ENCODE data around the gene ATP1A1.

Gene ATP1A1

DNA sequence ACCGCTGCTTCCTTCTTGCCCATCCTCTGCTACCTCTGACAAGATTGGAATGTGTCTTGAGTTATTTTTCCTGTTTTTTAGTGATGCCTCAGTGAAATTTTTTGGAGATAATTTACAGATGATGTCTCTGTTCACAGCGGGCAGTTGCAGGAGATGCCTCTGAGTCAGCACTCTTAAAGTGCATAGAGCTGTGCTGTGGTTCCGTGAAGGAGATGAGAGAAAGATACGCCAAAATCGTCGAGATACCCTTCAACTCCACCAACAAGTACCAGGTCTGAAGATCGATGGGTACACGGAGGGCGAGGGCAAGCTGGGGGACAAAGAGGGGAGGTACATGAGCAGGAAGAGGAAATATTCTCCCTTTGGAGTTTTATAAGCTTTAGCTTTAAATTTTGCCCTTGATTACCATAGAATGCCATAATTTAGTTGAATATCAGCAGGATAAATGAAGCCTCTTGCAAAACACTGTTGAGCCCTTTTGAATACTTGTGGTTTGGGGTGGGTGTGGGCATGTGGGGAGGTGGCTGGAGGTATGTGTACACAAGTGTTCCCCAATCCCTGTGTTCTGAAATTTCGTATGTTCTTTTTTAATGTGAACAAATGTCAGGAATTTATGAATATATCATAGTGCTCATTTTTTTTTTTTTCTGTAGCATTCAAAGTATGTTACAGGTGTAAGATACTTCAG, 19.8 kb downstream of the ATP1A1 start:
- no peak for DNase-seq

DNA sequence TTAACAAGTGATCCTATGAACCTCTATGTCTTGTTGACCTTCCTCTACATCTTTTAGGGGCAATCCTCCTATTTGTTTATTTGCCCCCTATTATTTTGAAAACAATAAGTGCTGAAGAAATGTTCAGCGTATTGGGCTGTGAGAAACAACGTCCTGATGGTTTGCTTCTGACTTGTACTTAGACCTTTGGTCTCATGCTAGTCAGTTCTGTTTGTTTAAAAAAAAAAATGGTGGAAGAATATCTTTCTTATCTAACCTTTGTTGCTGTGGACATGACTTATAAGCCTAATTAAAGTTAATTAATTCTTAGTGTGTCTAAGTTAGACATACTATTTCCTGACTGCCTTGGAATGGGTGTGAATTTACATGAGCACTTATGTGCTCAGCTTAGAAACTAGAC, 20.7 kb downstream of the ATP1A1 start:
- DNase-seq = no peak

DNA sequence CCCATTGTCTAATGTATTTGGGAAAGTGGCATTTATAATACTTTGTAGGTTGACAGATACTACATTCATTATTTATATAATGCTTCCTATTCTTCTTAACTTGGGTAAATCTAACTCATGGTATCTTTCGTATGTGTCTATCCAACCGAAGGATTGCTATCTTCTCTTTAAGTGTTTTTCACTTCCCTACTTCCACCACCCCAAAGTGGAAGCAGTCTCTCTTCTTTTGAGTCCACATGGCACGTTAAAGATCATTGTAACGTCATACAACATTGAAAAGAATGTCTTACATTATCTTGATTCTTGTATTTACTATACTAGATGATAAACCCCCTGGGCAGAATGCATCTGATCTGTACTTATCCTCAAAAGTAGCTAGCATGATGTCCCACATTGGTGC, 21.2 kb downstream of the ATP1A1 start:
- DNase-seq = no peak

DNA sequence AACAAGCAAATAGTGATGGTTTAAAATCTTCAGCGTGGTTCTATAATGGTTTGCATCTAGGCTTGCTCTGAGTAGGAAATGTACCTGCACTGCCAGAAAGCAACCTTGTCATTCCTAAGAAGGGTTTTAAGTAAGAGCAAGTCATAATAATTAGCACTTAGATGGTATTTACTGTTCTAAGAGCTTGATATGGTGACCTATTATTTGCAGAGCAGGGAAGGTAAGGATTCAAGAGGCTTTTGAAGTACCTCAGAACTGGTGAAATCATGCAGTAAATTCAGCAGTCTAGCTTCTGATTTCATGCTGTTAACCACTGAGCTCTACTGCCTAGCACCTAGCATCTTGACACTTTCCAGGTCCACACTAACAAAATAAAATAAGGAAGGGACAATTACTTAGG, 23.7 kb downstream of the ATP1A1 start:
- DNase-seq = no peak

DNA sequence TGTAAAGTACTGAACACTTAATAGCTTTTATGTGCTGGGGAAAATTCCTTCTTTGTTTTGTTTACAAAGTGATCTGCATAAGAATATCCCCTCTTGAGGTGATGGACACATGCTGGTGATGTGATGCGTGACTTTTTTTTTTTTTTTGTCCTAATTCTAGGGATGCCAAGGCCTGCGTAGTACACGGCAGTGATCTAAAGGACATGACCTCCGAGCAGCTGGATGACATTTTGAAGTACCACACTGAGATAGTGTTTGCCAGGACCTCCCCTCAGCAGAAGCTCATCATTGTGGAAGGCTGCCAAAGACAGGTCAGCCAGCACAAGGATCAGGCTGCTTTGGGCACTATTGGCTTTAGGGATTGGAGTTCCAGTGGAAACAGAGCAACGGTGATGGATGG, 24.7 kb downstream of the ATP1A1 start:
- no peak for DNase-seq

DNA sequence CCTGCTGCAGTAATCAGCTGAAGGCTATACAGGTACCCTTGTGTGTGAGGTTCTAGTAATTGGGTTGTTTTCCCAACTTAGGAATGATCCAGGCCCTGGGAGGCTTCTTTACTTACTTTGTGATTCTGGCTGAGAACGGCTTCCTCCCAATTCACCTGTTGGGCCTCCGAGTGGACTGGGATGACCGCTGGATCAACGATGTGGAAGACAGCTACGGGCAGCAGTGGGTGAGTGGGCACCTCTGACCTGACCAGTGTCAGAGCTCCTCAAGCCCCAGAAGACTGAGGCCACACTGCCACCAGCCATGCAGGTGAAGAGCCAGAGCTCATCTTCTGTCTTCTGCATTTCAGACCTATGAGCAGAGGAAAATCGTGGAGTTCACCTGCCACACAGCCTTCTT, 27.7 kb downstream of the ATP1A1 start:
- DNase-seq = no peak

DNA sequence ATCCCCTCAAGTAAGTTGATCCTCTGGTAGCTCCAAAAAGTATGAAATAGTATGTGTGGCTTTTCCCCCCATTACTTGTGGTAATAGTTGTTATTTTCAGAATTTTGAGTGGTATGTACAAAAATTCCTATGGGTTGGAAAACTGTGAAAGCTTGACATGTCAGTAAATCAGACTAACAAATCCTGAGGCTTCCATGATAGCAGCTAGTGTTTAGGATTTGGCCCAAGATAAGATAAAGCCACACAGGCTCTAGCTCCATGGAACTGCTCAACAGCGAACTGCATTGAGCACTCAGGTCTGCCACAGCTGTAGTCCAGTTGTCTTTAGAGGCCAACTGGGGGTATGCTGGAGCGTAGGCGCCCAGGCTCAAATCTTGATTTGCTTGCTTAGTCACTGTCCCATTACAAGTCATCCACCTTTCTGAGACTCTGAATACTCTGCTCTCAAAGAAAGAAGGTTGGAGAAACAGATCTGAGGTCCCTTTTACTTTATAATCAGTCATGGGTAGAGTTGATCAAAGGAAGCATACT, 28.7 kb downstream of the ATP1A1 start:
- no peak for DNase-seq

DNA sequence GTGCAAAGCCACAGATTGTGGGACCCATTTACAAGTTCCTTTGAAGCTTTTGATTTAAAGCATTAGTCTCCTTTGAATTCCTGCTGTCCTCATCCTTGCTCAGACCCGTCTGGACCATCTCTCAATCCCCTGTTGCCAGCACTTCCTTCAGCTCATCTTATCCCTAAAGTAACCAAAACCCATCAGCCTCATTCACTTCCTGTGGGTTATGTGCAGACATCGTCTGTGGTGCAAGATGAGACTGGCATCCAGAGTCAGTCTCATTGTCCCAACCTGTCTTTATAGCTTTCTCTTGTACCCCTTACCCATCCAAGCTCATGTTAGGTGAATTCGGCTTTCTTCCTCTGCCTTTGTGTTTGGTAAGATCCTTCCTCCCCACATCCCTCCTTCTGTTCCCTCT, 29.3 kb downstream of the ATP1A1 start:
- no peak for DNase-seq

DNA sequence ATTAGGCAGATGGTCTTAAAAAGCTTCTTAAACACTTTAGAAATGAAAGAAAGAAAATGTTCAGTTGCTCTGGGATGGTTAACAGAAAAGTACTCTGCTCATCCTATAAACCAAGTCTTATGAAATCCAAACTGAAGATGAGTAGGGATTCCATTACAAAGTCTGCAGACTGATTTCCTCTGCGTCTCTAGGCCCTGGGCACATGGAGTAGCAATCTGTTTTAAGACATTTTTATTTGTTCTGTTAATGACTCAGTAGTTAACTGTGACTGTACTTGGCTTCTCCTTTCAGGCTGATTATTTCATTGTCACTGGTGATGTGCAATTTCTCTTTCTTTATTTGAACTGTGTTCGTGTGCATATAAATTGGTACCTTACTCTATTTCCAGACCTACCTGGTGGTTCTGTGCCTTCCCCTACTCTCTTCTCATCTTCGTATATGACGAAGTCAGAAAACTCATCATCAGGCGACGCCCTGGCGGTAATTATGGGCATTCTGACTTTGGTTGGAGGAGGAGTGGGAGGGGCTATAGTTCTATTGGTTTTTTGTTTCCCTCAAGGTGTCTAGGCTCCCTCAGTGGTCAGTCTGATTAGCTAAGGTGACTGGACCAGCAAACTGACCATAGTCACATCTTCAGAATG, 30.6 kb downstream of the ATP1A1 start:
- DNase-seq = no peak

DNA sequence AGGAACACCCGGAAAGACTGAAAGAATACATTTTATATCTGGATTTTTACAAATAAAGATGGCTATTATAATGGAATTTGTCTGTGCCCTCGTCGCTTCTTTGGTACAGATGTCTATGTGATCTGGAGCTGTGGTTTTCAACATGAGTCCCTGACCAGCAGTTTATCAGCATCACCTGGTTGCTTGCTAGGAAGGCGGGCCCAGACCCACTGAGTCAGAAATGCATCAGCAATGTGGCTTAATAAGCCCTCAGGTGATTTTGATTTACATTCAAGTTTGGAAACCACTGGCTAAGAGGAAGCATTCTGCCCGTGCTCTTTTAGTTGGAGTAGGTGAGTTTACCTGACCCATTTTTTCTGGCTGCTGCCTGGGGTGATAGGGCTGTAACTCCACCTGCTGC, 31.7 kb downstream of the ATP1A1 start:
- DNase-seq = no peak

DNA sequence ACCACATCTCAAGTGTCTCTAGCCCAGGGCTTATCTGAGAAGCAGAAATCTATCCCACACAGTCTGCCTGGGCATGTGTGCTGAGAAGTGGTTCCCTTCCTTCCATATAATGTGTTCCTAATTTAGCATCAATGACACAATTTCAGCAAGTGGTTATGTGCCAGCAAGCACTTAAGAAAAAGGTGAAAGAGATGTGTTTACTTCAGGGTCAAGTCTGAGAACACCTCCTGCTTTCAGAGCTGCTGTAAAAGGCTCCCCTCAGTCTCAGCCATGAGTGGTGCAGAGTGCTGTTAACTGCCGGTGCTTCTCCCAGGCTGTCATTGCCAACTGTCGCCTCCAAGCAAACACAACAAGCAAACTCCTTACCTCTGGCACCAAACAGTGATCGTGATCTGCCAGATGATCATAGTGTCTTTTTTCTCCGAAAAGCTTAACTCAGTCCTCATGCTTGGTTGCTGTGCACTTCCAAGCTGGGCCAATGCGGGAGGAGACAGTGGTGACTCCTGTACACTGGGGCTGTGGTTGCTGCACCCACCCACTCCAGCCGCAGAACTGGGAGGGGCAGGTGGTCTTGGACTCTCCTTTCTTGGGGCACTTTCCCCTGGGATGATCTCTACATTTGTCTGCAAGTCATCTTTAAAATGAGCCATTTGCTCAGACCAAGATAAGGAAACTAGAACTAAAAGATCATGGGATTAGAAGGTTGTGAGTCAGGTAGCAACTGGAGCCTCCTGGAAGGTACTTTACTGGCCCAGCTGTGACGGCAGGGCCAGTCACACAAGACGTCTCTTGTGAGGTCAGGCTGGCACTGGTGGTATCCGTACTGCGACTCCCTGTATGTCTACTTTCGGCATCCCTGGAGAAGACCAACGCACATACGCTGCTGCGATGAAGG, 32.4 kb downstream of the ATP1A1 start:
- DNase-seq = no peak

DNA sequence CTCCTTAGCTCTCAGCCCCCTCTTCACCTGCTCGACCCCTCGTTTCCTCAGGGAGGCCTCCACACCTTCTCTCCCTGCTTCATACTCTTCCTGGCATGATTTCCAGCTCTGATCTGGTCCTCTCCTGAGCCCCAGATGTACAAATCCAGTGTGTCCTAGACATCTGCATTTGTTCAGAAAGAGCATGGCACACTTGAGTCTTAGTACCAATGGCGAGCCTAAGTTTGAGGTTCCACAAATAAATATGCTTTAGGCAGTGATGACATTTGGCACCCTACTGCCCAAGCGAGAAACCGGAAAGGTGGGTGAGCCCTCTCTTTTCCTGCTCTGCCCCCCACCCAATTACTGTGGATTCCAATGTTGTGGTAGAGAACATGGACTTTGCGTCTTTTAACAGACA, 34.0 kb downstream of the ATP1A1 start:
- no peak for DNase-seq

DNA sequence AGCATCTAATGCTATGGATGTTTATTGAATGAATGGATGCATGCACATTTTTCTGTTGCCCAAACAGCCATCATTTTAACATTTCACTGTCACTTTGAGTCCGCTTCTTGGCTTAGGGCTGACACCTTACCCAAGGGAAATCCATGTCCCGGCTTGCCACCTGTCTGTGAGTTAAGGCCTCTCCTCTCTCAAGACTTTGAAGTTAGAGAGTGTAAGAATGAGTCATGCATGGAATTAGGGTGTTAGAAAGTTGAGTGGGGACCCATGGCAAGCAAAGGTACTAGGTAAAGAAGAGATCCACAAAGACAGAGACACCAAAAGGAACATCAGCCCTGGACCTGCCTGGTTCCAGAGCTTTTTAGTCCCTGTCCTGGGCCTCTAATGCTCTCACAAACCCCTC, 35.1 kb downstream of the ATP1A1 start:
- no peak for DNase-seq

DNA sequence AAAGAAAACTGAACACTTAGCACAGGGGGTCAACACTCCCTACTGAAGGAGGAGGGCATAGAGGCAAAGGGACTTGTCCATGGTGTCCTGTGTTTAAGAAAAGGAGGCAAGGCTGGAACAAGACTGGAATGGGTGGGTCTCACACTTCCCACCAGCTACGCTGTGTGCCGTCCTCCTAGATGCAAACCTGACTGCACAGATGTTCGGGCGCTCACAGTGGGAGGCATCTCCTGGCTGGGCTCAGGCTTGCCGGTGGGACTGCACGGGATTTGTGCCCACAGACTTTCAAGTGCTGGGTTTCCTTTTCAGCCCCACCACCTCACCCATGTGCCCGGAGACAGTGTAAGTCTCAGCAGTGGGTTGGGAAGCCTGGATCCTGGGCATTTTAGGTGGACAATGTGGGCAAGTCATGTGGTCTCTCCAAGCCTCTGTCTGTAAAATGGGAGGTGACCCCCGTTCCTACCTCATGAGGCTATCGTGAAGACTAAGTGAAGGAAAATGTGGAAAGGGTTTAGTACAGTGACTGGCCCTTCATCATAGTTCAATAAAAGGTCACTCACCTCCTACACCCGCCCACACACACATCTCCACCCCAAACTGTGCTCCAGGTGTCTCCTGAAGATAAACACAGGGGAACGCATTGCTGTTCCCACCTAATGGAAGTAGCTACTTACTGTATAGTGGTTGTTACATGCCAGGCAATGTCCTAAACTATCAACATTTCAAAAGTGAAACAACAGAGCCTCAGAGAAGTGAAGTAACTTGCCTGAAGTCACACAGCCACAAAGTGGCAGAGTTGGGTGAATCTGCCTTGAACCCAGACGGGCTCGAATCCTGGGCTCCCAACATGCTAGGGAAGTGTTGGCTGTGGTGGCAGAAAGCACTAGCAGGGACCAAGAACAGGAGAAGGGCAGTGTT, 36.0 kb downstream of the ATP1A1 start:
- DNase-seq = no peak

DNA sequence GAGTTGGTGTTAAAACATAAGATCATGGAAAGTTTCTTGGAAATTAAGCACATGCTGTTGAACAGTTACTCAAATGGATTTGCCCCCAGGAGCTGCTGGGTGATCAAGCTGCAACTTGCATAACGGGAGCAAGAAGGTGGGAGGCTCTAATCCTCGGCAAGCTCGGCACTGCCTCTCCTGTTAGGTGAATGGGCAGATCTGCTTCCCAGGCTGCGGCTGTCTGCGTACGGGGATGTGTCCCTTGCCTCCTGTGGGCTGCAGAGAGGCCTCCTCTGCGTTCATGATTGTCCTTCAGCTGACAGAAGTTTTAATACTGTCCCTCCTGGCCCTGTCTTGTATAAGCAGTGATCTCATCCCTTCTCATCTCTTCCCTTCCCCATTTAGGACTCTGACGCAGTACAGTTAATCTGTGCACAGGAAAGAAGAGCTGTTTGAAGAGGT, 36.7 kb downstream of the ATP1A1 start:
- no peak for DNase-seq

DNA sequence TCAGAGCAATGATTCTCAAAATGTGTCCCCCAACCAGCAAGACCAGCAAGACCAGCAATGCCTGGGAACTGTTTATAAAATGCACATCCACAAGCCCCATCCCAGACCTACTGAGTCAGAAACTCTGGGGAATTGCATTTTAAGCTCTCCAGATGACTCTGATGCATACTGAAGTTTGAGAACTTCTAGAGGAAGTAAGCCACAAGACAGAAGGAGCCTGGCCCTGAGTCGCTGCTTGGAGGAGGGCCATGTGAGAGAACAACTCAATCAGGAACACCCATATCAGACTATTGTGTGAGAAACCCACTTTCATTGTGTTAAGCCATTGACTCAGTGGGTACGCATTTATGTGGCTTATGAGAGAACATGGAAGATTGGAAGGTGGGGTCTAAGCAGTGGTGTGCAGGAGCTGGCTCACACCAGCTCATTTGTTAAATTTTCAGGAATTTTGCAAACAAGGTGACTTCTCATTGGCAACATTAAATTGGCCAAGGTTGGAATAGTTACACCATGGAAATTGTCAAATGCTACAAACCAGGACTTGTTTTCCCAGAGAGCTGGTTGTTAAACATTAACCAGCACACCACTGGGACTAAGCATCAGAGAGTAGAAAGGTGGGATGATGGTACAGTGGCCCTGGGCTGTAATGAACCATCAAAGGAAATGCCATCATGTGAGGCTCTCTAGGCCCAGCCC, 38.9 kb downstream of the ATP1A1 start:
- DNase-seq = no peak

DNA sequence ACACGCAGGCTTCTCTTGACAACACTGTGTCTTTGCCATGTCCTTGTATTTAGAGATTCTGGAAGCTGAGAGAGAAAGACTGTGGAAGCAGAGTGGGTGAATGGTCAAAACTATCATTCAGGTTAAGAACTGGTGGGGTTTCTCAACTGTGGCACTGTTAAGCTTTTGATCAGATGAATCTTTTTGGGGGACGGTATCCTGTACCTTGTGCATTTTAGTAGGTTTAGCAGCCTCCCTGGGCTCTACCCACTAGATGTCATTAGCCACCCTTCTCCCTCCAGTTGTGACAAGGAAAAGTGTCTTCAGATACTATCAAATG, 39.4 kb downstream of the ATP1A1 start:
- DNase-seq = no peak

DNA sequence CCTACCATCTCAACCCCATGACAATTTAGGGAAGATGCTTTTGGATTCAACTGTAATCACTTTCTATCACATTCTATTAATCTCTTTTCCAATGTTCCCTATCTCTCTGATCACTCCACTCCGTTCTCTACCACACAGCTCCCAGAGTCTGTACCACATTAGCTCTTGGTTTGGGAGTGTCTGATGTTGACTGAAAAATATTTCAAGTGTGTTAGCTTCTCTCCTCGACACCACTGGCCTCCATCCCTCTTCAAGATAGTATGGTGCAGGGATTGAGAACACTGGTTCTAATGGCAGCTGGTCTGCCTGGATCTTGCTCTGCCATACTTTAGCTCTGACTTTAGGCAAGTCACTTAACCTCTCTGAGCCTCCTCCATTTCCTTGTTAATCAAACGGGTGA, 39.9 kb downstream of the ATP1A1 start:
- no peak for DNase-seq

DNA sequence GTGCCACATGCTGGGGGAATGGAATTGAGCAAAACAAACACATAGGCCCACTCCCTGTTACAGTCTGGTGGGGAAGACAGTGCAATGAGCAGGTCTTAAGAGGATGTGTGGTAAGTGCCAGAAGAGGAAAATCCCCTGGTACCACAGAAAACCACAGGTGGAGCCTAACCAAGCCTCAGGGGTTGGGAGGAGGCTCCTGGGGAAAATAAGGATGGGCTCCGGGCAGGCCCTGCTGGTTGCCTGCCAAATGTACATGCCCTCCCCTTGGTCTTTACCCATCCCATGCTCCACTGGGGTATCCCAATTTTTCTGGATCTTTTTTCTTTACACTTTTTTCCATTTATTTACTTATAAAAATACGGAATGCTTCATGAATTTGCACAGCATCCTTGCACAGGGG, 40.4 kb downstream of the ATP1A1 start:
- DNase-seq = no peak

DNA sequence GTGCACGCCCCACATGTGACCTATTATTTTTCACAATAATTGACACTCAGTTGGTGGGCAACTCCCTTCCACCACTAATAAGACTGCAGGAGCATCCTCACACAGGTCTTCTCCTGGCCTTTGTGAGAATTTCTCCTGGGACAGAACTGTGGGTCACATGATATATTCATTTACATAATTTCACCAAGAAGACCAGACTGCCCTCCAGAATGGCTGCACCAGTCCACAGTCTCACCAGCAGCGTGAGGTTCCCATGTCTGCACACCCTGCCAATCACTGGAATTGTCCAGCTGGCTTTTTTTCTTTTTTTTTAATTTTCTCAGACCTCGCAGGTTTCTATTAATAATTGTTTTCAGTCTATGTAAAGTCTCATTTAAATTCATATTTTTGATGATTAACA, 41.3 kb downstream of the ATP1A1 start:
- DNase-seq = no peak

DNA sequence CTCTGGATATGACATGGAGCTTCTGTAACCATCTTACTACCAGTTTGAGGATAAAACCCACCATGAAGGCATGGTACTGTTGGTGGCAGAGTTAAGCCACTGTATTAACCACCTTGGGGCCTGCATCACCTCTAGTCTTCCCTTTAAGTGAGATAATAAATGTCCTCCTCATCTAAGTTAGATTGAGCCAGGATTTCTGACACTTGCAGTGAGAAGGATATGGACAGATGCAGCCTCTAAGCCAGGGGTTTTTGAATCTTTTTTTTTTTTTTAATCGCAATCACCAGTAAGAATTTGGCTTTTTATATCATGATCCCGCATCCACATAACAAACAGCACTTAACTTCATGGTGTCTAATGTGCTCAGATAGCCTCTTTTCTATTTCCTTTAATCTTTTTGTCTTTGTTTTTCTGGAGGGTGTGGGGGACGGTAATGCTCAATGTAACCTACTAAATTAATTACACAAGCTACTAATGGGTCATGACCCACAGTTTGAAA, 42.2 kb downstream of the ATP1A1 start:
- DNase-seq = no peak

All from NCI-H1694 treated with DMSO at 0.1 percent for 48 hours (cell line).